Peyer's patch (tissue), 4 donors: Measurements from ENCODE around the gene LIAS. TPM values are rescaled to one million over a fixed set of nuclear protein-coding genes. Genes with fewer than 3 reads are reported as not detected.
"Not testable (repeated sequence)": the region's sequence is repeated elsewhere in the genome, so short reads cannot be mapped to it uniquely, and the experiment has no call there.

Experiments
- DNase-seq, 3 donors: peaks; one replicate each; pipeline ENCODE4 v3.0.0-alpha.2; 2017 to 2019
- H3K27ac ChIP-seq, 4 donors: fragments of 200-600 bp; sonication (generic); one replicate each; pipeline ENCODE4 v1.5.1; 2016 to 2019
- H3K27me3 ChIP-seq, 2 donors: fragments of 200-600 bp; sonication (generic); one replicate each; pipeline ENCODE4 v1.5.1; 2019
- H3K36me3 ChIP-seq, 3 donors: fragments of 200-600 bp; sonication (generic); one replicate each; pipeline ENCODE4 v1.5.1; 2016 to 2019
- H3K4me1 ChIP-seq, 4 donors: fragments of 200-600 bp; sonication (generic); one replicate each; pipeline ENCODE4 v1.5.1; 2016 to 2019
- H3K4me3 ChIP-seq, 4 donors: fragments of 200-600 bp; sonication (generic); 1 replicate in 3 of 4; 2 replicates in 1 of 4; pipeline ENCODE4 v1.5.1; 2016 to 2019; ENCODE audit warnings: mild to moderate bottlenecking in 1 of 4
- H3K9me3 ChIP-seq, 4 donors: fragments of 200-600 bp; sonication (generic); one replicate each; pipeline ENCODE4 v1.5.1; 2016 to 2019; ENCODE audit warnings: mild to moderate bottlenecking in 1 of 4
- POLR2A ChIP-seq, 2 donors: fragments of 450-650 bp; IDR thresholded peaks; one replicate each; pipeline ENCODE4 v1.5.1; 2017; ENCODE audit warnings: antibody characterized with exemption in 2 of 2, mild to moderate bottlenecking in 2 of 2, moderate library complexity in 2 of 2
- total RNA-seq, 4 donors: library from RNA; depleted of rRNA; stranded (reverse); fragments of >200 nt; gene quantifications; one replicate each; pipeline ENCODE4 v1.1.0, GENCODE V29; 2016
- TF ChIP-seq, protein P1 (sequence below), 6 experiments: fragments of 450-650 bp in 4 of 6; fragments of 200-600 bp in 2 of 6; sonication (generic) in 1 of 6; IDR thresholded peaks; one replicate each; pipeline ENCODE4 v1.5.1; 2017 to 2019; ENCODE audit warnings: antibody characterized with exemption in 6 of 6, mild to moderate bottlenecking in 3 of 6, moderate library complexity in 1 of 6

Gene LIAS
- total RNA-seq, 4 donors from 2014 or later, result 11.9 to 27.2 (median 17.0) TPM

DNA sequence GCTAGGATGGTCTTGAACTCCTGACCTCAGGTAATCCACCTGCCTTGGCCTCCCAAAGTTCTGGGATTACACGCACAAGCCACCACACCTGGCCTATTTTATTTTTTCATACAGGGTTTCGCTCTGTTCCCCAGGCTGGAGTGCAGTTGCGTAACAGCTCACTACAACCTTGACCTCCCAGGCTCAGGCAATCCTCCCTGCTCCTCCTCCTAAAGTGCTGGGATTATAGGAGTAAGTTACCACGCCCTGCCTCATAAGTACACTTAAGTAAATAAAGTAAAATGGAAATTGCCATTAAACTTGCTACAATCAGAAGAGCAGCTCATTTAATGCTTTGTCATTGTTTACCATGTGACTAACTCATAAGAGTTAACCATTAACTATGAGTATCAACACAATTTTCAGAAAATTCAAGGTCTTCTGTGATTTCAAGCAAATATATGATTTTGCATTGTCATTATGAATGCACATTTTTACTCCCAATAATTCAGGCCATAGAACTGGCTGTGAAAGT lies 56.1 kb downstream of the LIAS start:
- TF ChIP-seq POLR2A (IDR thresholded peaks at IDR 0.05), result no peak
- TF ChIP-seq, protein P1, sequence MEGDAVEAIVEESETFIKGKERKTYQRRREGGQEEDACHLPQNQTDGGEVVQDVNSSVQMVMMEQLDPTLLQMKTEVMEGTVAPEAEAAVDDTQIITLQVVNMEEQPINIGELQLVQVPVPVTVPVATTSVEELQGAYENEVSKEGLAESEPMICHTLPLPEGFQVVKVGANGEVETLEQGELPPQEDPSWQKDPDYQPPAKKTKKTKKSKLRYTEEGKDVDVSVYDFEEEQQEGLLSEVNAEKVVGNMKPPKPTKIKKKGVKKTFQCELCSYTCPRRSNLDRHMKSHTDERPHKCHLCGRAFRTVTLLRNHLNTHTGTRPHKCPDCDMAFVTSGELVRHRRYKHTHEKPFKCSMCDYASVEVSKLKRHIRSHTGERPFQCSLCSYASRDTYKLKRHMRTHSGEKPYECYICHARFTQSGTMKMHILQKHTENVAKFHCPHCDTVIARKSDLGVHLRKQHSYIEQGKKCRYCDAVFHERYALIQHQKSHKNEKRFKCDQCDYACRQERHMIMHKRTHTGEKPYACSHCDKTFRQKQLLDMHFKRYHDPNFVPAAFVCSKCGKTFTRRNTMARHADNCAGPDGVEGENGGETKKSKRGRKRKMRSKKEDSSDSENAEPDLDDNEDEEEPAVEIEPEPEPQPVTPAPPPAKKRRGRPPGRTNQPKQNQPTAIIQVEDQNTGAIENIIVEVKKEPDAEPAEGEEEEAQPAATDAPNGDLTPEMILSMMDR (IDR thresholded peaks at IDR 0.05), result peak in 1 of 6 experiments; percentile 4
- DNase-seq, result peak in 2 of 3 donors; percentile 67 to 81
- no peak overlapping the region for H3K4me3 ChIP-seq
- H3K4me1 ChIP-seq, result peaks cover 0 to 5% (median 0%) of the 10 kb centered on the region in 4 donors
- peak overlapping the region in 2 of 4 donors; percentile 48 to 62 for H3K27ac ChIP-seq
- no peaks in the 10 kb centered on the region for H3K9me3 ChIP-seq
- peaks cover 0 to 78% (median 0%) of the 10 kb centered on the region in 3 donors for H3K36me3 ChIP-seq
- no peaks in the 10 kb centered on the region for H3K27me3 ChIP-seq

DNA sequence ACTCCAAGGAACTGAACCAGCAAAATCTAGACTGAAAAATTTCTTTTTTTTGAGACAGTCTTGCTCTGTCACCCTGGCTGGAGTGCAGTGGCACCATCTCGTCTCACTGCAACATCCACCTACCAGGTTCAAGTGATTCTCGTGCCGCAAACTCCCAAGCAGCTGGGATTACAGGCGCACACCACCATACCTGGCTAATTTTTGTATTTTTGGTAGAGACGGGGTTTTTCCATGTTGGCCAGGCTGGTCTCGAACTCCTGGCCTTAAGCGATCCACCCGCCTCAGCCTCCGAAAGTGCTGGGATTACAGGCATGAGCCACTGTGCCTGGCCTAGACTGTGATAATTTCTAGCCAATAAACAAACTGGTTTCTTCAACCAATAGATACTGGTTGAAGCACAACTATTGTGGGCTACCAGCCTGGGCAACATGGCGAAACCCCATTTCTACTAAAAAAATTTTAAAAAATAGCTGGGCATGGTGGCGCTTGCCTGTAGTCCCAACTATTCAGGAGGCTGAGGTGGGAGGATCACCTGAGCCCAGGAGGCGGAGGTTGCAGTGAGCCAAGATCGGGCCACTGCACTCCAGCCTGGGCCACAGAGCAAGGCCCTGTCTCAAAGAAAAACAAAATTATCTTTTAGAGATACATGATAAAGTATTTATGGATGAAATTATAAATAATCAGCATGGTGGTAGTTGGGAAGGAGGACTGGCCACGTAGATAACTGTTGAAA lies 57.0 kb downstream of the LIAS start:
- not testable (repeated sequence) for H3K27ac ChIP-seq, H3K4me3 ChIP-seq, H3K9me3 ChIP-seq, H3K4me1 ChIP-seq, H3K27me3 ChIP-seq, DNase-seq
- peaks cover 0 to 73% (median 0%) of the 10 kb centered on the region in 3 donors for H3K36me3 ChIP-seq

- H3K27ac ChIP-seq, result no peak overlapping the region
- H3K9me3 ChIP-seq, result no peaks in the 10 kb centered on the region
- H3K4me3 ChIP-seq, result no peak overlapping the region
- TF ChIP-seq POLR2A (IDR thresholded peaks at IDR 0.05), result no peak
- TF ChIP-seq, protein P1 (IDR thresholded peaks at IDR 0.05), result no peak
- H3K4me1 ChIP-seq, result peaks cover 0 to 5% (median under 1%) of the 10 kb centered on the region in 4 donors
- H3K36me3 ChIP-seq, result peaks cover 0 to 67% (median 0%) of the 10 kb centered on the region in 3 donors
- no peak for DNase-seq
- no peaks in the 10 kb centered on the region for H3K27me3 ChIP-seq
These were observed 57.6 kb downstream of the LIAS start for GRCh38 chr4:39516407-39516966.

- Histone ChIP-seq H3K4me3 (no peak overlapping the region), H3K36me3 (peaks cover 0 to 48% (median 0%) of the 10 kb centered on the region in 3 donors), H3K4me1 (peaks cover 0 to 5% (median 1%) of the 10 kb centered on the region in 4 donors), H3K27me3 (no peaks in the 10 kb centered on the region), H3K27ac (no peak overlapping the region), H3K9me3 (no peaks in the 10 kb centered on the region)
- DNase-seq, result no peak
- TF ChIP-seq, protein P1 (IDR thresholded peaks at IDR 0.05), result no peak
- TF ChIP-seq POLR2A (IDR thresholded peaks at IDR 0.05), result no peak
These were observed 59.6 kb downstream of the LIAS start for GRCh38 chr4:39518484-39518883.

DNA sequence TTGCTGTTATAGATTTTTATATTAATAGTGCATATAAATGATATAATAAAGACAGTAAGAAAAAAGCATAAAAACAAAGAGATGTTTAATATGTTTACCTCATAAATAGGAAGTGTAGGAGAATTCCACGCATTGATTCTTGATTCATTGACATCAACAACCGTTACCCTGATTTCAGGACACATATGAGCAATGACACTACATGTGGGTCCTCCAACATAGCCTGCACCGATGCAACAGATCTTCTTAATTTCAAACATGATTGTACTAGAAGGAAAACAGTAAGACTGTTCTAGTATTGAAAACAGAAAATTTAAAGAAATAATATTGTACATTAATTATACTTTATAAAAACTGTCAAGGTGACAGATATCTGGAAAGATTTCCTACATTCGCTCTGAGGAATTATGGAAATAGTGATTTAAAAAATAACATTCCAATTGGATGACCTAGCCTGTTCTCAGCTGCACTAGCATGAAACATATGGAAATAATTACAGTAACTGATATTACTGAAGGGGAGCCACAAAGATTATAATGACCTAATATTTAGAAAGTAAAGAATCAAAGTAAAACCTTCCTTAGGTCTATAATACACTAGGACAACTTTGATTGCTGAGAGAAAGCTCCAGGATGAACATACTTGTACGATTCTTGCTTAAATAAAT lies 62.5 kb downstream of the LIAS start:
- H3K36me3 ChIP-seq, result peaks cover 0 to 30% (median 0%) of the 10 kb centered on the region in 3 donors

More for the DNA sequence above, 62.5 kb downstream of the LIAS start:
- Histone ChIP-seq H3K27ac (no peak overlapping the region), H3K4me3 (no peak overlapping the region), H3K4me1 (peaks cover 0 to 5% (median 0%) of the 10 kb centered on the region in 4 donors), H3K9me3 (no peaks in the 10 kb centered on the region), H3K27me3 (no peaks in the 10 kb centered on the region)
- no peak for DNase-seq
- TF ChIP-seq, protein P1 (IDR thresholded peaks at IDR 0.05), result no peak
- no peak for TF ChIP-seq POLR2A (IDR thresholded peaks at IDR 0.05)
